H9 (cell line): ENCODE data around the gene USP20. TPM values are rescaled to one million over a fixed set of nuclear protein-coding genes. Genes with fewer than 3 reads are reported as not detected.

Source experiments
- DNase-seq: peaks from one replicate; pipeline ENCODE4 v3.0.0-alpha.2; 2017
- H2AFZ ChIP-seq: one replicate; pipeline ENCODE4 v1.6.1; 2013; ENCODE audit warnings: mild to moderate bottlenecking, low read length, control low read depth, moderate library complexity
- H2AK5ac ChIP-seq: 2 replicates; pipeline ENCODE4 v1.6.1; 2013; ENCODE audit warnings: low read length, control low read depth, mixed read lengths; ENCODE audit not compliant: insufficient read length
- H2BK120ac ChIP-seq: one replicate; pipeline ENCODE4 v1.6.1; 2013; ENCODE audit warnings: low read depth, mild to moderate bottlenecking, low read length, control low read depth, inconsistent platforms; ENCODE audit not compliant: poor library complexity, severe bottlenecking
- H2BK12ac ChIP-seq: 2 replicates; pipeline ENCODE4 v1.6.1; 2013; ENCODE audit warnings: low read length, control low read depth, mixed read lengths, low read depth; ENCODE audit not compliant: insufficient read length
- H2BK15ac ChIP-seq: 2 replicates; pipeline ENCODE4 v1.6.1; 2013; ENCODE audit warnings: low read depth, low read length, control low read depth
- H2BK20ac ChIP-seq: one replicate; pipeline ENCODE4 v1.6.1; 2013; ENCODE audit warnings: low read depth, mild to moderate bottlenecking, low read length, control low read depth, inconsistent platforms; ENCODE audit not compliant: poor library complexity, severe bottlenecking
- H2BK5ac ChIP-seq: 2 replicates; pipeline ENCODE4 v1.6.1; 2013; ENCODE audit warnings: low read length, control low read depth, mixed read lengths; ENCODE audit not compliant: insufficient read length
- H3K14ac ChIP-seq: 2 replicates; pipeline ENCODE4 v1.6.1; 2013; ENCODE audit warnings: low read length, control low read depth; ENCODE audit not compliant: insufficient read depth
- H3K18ac ChIP-seq: 2 replicates; pipeline ENCODE4 v1.6.1; 2013; ENCODE audit warnings: low read depth, mild to moderate bottlenecking, mixed read lengths, low read length, control low read depth; ENCODE audit not compliant: insufficient read length
- H3K23ac ChIP-seq: 2 replicates; pipeline ENCODE4 v1.6.1; 2013; ENCODE audit warnings: low read length, control low read depth, mixed read lengths, low read depth; ENCODE audit not compliant: insufficient read length
- H3K23me2 ChIP-seq: 2 replicates; pipeline ENCODE4 v1.6.1; 2013; ENCODE audit warnings: low read depth, mild to moderate bottlenecking, mixed read lengths, low read length, control low read depth; ENCODE audit not compliant: insufficient read length, poor library complexity, severe bottlenecking
- H3K27ac ChIP-seq: 2 replicates; pipeline ENCODE4 v1.5.1; 2013; ENCODE audit warnings: low read length, control low read depth, mixed read lengths, low read depth; ENCODE audit not compliant: insufficient read length
- H3K27me3 ChIP-seq: 2 replicates; pipeline ENCODE4 v1.6.1; 2013; ENCODE audit warnings: low read length, control low read depth, inconsistent platforms; ENCODE audit not compliant: insufficient read depth
- H3K4ac ChIP-seq: 2 replicates; pipeline ENCODE4 v1.6.1; 2013; ENCODE audit warnings: low read depth, mild to moderate bottlenecking, control low read depth, inconsistent platforms, low read length, moderate library complexity
- H3K4me1 ChIP-seq: 2 replicates; pipeline ENCODE4 v1.6.1; 2013; ENCODE audit warnings: low read length, control low read depth, inconsistent platforms; ENCODE audit not compliant: insufficient read depth
- H3K4me2 ChIP-seq: 2 replicates; pipeline ENCODE4 v1.6.1; 2013; ENCODE audit warnings: low read length, control low read depth, mixed read lengths; ENCODE audit not compliant: insufficient read length, insufficient read depth
- H3K56ac ChIP-seq: 2 replicates; pipeline ENCODE4 v1.6.1; 2013; ENCODE audit warnings: low read depth, mild to moderate bottlenecking, mixed read lengths, low read length, control low read depth; ENCODE audit not compliant: insufficient read length
- H3K79me1 ChIP-seq: 2 replicates; pipeline ENCODE4 v1.6.1; 2013; ENCODE audit warnings: low read depth, mild to moderate bottlenecking, moderate library complexity, low read length, control low read depth, inconsistent platforms; ENCODE audit not compliant: insufficient read depth, poor library complexity, severe bottlenecking
- H3K79me2 ChIP-seq: 2 replicates; pipeline ENCODE4 v1.6.1; 2013; ENCODE audit warnings: low read length, control low read depth, inconsistent platforms; ENCODE audit not compliant: insufficient read depth
- H3K9ac ChIP-seq: 2 replicates; pipeline ENCODE4 v1.6.1; 2013; ENCODE audit warnings: low read length, control low read depth, mixed read lengths; ENCODE audit not compliant: insufficient read length; ENCODE audit errors: extremely low read depth
- H3K9me3 ChIP-seq: one replicate; pipeline ENCODE4 v1.6.1; 2013; ENCODE audit warnings: low read depth, low read length, inconsistent platforms; ENCODE audit not compliant: control insufficient read depth
- H3T11ph ChIP-seq: one replicate; pipeline ENCODE4 v1.6.1; 2013; ENCODE audit warnings: mild to moderate bottlenecking, low read length, control low read depth, inconsistent platforms
- H4K20me1 ChIP-seq: one replicate; pipeline ENCODE4 v1.6.1; 2013; ENCODE audit not compliant: control insufficient read depth, insufficient read length, insufficient read depth
- H4K5ac ChIP-seq: 2 replicates; pipeline ENCODE4 v1.6.1; 2013; ENCODE audit warnings: low read depth, mild to moderate bottlenecking, mixed read lengths, low read length, control low read depth; ENCODE audit not compliant: insufficient read length
- H4K8ac ChIP-seq: replicated peaks from 2 replicates; pipeline ENCODE4 v1.6.1; 2013; ENCODE audit warnings: low read length, control low read depth, mixed read lengths, low read depth; ENCODE audit not compliant: insufficient read length
- H4K91ac ChIP-seq: 2 replicates; pipeline ENCODE4 v1.6.1; 2013; ENCODE audit warnings: low read depth, mild to moderate bottlenecking, moderate library complexity, mixed read lengths, low read length, control low read depth; ENCODE audit not compliant: insufficient read length
- H3K27ac Mint-ChIP-seq, 3 experiments: 2 replicates in 2 of 3; 3 replicates in 1 of 3; pipeline ENCODE4 v1.8.0; 2020 to 2021; ENCODE audit warnings: mixed read lengths in 3 of 3, mild to moderate bottlenecking in 1 of 3, moderate library complexity in 1 of 3
- H3K27me3 Mint-ChIP-seq: 2 replicates; pipeline ENCODE4 v1.8.0; 2021; ENCODE audit warnings: low read depth, mild to moderate bottlenecking, moderate library complexity, mixed read lengths
- H3K36me3 Mint-ChIP-seq, 3 experiments: 2 replicates in 2 of 3; 3 replicates in 1 of 3; pipeline ENCODE4 v1.8.0; 2020 to 2021; ENCODE audit warnings: low read depth in 3 of 3, mixed read lengths in 3 of 3; ENCODE audit not compliant: insufficient read depth in 1 of 3
- H3K4me1 Mint-ChIP-seq, 2 experiments: 2 replicates each; pipeline ENCODE4 v1.8.0; 2020; ENCODE audit warnings: mixed read lengths in 2 of 2
- H3K4me3 Mint-ChIP-seq, 2 experiments: 2 replicates in 1 of 2; 3 replicates in 1 of 2; pipeline ENCODE4 v1.8.0; 2020 to 2021; ENCODE audit warnings: mild to moderate bottlenecking in 2 of 2, mixed read lengths in 2 of 2, moderate library complexity in 1 of 2
- H3K9me3 Mint-ChIP-seq, 2 experiments: 2 replicates in 1 of 2; 3 replicates in 1 of 2; pipeline ENCODE4 v1.8.0; 2020; ENCODE audit warnings: mild to moderate bottlenecking in 2 of 2, mixed read lengths in 2 of 2, moderate library complexity in 1 of 2
- CTCF ChIP-seq: fragments of 200-600 bp; sonication (generic); conservative IDR thresholded peaks from 3 replicates; pipeline ENCODE4 v1.8.0; 2021; ENCODE audit warnings: antibody characterized with exemption, mild to moderate bottlenecking
- WGBS: extraction: QIAGEN DNeasy Blood & Tissue Kit; methylation state at CpG from one replicate; pipeline ENCODE4 v1.1.7; 2013; ENCODE audit warnings: missing lambda C conversion rate, low lambda C conversion rate, mixed read lengths; ENCODE audit not compliant: insufficient read length; ENCODE audit errors: extremely low coverage; 5-methylcytosine and 5-hydroxymethylcytosine counted together
- total RNA-seq: library from RNA; stranded (reverse); gene quantifications from 2 replicates; pipeline ENCODE4 v1.2.1, GENCODE V29; 2021

Gene USP20
- total RNA-seq, 1 experiment from 2014 or later, result 20.9 TPM

- no peaks in the 10 kb centered on the region for H3K23me2 ChIP-seq
- Mint-ChIP-seq H3K4me1 (peaks cover 39 to 46% of the 10 kb centered on the region in 2 experiments), H3K4me3 (no peak overlapping the region; a peak in 1 of 5 replicates), H3K27ac (peak overlapping the region in 2 of 3 experiments; percentile 24 to 37; a peak in 2 of 7 replicates), H3K36me3 (peaks cover 0 to 2% (median 0%) of the 10 kb centered on the region in 3 experiments; a peak in 2 of 7 replicates), H3K27me3 (no peaks in the 10 kb centered on the region; the same call in 1 of the 2 replicates), H3K9me3 (no peaks in the 10 kb centered on the region)
- H3K23ac ChIP-seq, result no peak overlapping the region
- no peak overlapping the region for H3K9ac ChIP-seq
- no peak overlapping the region for H4K5ac ChIP-seq
- no peak for TF ChIP-seq CTCF
- DNase-seq, result no peak
- H4K91ac ChIP-seq, result no peak overlapping the region
- H2BK120ac ChIP-seq, result no peak overlapping the region
- no peak overlapping the region for H2BK5ac ChIP-seq
- no peak overlapping the region for H3T11ph ChIP-seq
- H3K79me1 ChIP-seq, result no peaks in the 10 kb centered on the region
- no peaks in the 10 kb centered on the region for H3K27me3 ChIP-seq
- H2BK12ac ChIP-seq, result no peak overlapping the region
- H2BK20ac ChIP-seq, result no peak overlapping the region
- H3K4me1 ChIP-seq, result peaks cover 6% of the 10 kb centered on the region; the same call in 1 of the 2 replicates
- H3K4me2 ChIP-seq, result no peak overlapping the region
- H2AFZ ChIP-seq, result no peak overlapping the region
- no peak overlapping the region for H3K4ac ChIP-seq
- no peaks in the 10 kb centered on the region for H3K79me2 ChIP-seq
- no peak overlapping the region for H2BK15ac ChIP-seq
- no peak overlapping the region for H4K8ac ChIP-seq
- H4K20me1 ChIP-seq, result no peaks in the 10 kb centered on the region
- no peak overlapping the region for H3K18ac ChIP-seq
- no peak overlapping the region for H3K27ac ChIP-seq
- H3K9me3 ChIP-seq, result no peaks in the 10 kb centered on the region
- no peak overlapping the region for H3K56ac ChIP-seq
- no peak overlapping the region for H2AK5ac ChIP-seq
- H3K14ac ChIP-seq, result no peak overlapping the region
- no CpG with 5 or more reads among the region's 4 CpGs for WGBS
Measured at GRCh38 chr9:129841071-129841470, 5.8 kb downstream of the USP20 start.
